ENCODE data around the gene EAF1.
"Not testable (repeated sequence)": the region's sequence is repeated elsewhere in the genome, so short reads cannot be mapped to it uniquely, and the experiment has no call there.

Gene EAF1

DNA sequence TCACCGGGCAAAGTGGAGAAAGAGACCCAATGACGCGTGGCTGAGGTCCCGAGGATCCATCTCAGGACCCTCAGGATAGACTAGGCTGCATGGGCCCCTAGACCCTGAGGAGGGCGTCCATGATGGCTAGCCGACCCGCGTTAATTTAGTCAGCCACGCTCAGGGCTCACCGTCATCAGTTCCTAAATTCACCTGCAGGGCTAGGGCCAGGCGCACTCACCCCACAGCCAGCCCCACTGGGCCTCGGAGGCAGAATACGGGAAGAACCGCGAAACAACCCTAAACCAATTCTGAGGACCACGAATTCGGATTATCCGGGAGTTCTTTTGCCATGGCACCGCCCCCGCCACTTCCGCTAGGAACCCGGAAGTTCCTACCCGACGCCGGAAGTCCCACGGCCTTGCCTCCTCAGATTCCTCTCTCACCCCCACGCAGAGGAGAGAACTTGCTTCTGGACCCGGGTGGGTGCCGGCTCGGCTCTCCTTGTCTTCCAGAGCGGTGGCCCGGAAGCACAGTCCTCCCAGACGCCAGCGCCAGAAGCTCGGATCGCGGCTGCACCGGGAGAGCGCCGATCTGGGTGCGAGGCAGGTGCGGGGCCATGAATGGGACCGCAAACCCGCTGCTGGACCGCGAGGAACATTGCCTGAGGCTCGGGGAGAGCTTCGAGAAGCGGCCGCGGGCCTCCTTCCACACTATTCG is at the start of gene EAF1, which contains the start of gene METTL6:
Gene EAF1 (plus strand): TSS at position 417 of the 699 bp plus-strand sequence. CDS start 182 bp downstream, at position 599.
Gene METTL6 (minus strand): TSS at position 363 of the 699 bp plus-strand sequence. CDS start 1,033 bp downstream, outside the sequence.
- DNase-seq = peak; percentile 82 to 85

DNA sequence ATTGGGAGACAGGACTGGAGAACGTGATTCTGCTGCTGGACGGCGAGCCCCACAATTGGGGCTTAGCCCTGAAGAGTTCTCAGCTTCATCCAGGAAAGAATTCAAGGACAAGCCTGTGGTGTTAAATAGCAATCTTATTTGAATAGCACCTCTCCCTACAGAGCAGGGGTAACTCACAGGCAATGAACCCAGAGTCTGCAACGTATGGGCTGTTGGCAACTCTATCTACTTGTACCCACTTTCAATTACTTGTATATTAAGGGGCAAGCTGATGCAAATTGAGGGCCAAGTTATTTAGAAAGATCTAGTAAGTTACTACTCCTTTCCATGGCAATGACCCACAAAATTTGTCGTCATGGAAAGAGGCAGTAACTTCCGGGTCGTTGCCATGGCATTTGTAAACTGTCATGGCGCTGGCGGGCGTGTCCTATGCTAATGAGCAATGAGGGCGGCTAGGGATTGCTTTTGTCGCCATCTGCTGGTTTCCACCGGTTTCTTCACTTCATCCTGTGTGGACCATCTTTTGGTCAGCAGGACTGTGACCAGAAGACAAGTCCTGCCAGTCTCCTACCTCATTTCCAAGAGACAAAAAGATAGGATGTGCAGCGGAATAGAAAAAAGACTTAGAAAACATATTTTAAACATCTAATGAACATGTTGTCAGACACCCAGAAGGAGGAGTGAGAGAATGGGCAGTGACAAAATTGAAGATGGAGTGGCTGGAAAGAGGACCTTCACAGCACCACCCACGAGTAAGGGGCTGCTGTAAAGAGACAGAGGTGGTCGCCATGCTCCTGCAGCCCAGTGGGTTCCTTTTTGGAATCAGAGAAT is 49.2 kb upstream of the EAF1 start:
- peak; percentile 96 to 97 for DNase-seq

DNA sequence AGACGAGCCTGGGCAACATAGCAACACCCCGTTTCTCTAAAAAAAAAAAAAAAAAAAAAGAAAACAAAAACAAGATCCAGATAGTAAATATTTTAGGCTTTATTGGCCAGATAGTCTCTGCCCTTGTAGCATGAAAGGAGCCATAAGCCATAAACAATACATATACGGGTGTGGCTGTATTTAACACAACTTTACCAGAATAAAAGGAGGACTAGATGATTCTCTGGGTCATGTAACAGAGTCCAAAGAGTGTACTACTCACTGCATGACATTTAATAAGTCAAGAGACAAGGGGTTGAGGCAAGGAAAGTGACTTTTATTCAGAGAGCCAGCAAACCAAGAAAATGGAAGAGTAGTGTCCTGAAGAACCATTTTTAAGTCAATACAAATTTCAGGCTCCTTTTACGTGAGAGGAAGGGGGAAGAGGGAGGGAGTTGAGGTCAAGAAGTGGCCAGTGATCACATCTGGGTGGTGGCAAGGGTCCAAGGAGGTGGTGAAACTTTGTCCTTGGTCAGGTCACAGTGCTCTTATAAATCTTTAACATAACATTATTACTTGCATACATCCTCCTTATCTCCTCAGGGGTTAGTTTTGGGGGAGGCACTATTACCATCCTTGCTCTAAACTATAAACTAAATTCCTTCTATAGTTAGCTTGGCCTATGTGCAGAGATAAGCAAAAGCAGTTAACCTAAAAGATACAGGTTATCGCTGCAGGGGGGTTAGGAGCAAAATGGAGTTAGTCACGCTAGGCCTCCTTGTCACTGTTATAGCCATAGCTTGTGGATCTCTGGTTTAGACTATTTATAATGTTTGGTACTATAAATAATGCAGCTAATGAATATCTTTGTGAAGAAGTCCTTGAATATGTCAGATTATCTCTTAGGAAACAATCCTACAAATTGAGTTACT is 46.2 kb upstream of the EAF1 start:
- no peak for DNase-seq

DNA sequence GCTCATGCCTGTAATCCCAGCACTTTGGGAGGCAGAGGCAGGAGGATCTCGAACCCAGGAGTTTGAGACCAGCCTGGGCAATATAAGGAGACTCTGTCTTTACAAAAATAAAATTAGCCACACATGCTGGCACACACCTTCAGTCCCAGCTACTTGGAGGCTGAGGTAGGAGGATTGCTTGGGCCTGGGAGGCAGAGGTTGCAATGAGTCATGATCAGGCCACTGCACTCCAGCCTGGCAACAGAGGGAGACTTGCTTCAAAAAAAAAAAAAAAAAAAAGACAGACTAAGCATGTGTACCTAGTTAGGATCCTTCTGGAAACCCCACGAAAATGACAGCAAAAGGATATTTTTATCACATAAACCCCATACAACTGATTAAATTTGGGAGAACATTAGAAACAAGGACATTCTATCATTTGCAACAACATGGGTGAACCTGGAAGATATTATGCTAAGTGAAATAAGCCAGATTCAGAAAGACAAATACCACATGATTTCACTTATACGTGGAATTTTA is 44.9 kb upstream of the EAF1 start:
- no peak for DNase-seq

DNA sequence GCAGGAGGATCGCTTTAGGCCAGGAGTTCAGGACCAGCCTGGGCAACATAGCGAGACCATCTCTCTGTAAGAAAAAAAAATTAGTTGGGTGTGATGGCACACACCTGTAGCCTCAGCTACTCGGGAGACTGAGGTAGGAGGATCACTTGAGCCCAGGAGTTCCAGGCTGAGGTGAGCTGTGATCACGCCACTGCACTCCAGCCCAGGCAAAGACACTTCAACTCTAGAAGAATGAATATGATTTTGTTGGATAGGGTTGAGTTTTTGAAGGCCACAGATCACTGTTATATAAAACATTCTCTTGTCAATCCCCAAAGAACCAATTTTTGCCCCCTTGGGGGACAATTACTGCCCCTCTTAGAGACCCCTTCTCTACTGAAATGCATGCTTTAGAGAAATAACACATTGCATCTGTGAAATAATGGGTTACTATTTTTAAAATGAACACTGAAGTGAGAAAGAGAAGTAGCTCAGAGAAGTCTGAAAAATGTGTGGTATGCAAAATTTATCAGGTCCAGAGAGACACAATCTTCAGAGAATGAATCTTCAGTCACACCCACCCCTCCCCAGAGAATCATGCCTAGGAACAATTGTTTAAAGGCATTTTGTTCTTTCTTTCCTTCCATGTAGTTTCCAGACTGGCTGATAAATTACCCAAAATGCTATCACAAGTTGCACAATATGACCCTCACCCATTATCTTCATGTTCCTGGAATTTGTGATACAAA is 42.7 kb upstream of the EAF1 start:
- DNase-seq = no peak

DNA sequence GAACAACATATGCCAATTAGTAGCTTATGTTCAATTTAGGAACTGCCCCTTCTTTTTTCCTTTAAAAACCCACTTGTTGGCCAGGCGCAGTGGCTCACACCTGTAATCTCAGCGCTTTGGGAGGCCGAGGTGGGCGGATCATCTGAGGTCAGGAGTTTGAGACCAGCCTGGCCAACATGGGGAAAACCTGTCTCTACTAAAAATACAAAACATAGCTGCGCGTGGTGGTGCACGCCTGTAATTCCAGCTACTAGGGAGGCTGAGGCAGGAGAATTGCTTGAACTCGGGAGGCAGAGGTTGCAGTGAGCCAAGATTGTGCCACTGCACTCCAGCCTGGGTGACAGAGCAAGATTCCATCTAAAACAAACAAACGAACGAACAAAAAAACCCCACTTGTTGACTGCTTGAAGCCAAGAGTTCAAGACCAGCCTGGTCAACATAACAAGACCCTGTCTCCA is 42.1 kb upstream of the EAF1 start:
- not testable (repeated sequence) for DNase-seq

DNA sequence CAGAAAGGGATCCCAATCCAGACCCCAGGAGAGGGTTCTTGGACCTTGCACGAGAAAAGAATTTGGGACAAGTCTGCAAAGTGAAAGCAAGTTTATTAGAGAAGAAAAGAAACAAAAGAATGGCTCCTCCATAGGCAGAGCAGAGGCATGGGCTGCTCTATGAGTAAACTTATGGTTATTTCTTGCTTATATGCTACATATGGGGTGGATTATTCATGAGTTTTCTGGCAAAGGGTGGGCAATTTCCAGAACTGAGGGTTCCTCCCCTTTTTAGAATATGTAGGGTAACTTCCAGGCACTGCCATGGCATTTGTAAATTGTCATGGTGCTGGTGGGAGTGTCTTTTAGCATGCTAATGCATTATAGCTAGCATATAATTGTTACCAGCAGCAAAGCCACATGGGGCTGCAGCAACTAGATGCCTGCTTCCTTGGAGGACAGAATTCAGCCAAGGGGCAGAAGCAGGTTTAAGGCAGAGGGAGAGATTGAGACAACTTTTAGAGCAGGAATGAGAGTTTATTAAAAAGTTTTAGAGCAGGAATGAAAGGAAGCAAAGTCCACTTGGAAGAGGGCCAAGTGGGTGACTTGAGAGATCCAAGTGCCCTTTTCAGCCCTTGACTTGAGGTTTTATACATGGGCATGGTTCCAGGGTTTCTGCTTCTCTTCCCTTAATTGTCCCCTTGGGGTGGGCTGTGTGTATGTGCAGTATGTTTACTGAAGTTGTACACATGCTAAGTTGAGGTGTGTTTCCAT is 41.3 kb upstream of the EAF1 start:
- DNase-seq = no peak

DNA sequence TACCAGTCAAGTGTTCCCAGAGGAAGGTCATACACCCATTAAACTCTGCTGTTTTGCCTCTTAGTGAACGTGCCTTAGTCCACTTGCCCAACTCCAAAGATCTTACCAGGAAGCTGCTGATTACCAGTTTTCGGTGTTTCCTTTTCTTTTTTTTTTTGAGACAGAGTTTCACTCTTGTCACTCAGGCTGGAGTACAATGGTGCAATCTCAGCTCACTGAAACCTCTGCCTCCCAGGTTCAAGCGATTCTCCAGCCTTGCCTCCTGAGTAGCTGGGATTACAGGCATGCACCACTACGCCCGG is 40.8 kb upstream of the EAF1 start:
- DNase-seq = not testable (repeated sequence)

DNA sequence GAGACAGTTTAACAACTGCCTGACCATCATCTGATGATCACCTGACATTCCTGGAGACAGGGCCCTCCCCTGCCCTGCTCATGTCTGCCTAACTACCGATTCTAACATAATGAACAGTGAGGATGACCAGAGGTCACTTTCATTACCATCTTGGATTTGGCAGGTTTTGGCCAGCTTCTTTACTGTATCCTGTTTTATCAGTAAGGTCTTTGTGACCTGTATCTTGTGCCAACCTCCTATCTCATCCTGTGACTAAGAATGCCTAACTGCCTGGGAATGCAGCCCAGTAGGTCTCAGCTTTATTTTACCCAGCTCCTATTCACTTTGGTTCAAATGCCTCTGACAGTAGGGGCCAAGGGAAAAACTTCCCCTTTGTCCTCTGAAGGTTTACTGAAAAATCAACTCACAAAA is 40.2 kb upstream of the EAF1 start:
- DNase-seq = no peak

DNA sequence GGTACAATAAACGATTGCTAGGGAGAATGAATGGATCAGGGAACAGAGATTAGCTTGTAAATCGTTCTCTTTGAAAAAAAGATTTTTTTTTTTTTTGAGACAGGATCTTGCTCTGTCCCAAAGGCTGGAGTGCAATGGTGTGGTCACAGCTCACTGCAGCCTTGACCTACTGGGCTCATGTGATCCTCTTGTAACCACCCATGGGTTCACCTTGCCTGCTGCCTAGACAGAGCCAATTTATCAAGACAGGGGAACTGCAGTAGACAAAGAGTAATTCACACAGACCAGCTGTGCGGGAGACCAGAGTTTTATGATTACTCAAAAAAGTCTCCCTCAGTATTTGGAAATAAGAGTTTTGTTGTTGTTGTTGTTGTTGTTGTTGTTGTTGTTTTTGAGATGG is 39.7 kb upstream of the EAF1 start:
- no peak for DNase-seq

DNA sequence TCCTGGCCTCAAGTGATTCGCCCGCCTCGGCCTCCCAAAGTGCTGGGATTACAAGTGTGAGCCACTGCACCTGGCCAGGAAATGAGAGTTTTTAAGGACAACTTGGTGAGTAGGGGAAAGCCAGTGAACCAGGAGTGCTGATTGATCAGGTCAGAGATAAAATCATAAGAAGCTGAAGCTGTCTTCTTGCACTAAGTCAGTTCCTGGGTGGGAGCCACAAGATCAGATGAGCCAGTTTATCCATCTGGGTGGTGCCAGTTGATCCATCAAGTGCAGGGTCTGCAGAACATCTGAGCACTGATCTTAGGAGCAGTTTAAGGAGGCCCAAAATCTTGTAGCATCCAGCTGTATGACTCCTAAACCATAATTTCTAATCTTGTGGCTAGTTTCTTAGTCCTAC is 39.1 kb upstream of the EAF1 start:
- not testable (repeated sequence) for DNase-seq

DNA sequence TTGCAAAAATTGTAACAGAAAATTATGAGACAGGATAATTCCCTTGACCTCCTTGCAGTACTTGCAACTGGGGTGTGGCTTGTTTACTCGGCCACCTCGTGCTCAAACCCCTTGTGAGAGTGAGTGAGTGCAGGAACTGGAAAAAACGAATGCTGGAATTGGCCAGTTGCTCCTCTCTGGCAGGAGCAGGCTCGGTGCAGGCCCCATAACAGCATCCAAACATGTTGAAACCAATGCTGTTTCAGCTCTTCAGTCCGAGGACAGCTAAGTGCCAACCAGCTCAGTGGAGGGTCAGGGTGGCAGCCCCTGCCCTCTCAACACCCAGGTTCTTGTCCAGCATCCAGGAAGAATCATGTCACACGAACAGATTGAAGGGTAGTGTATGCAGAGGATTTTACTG is 36.9 kb upstream of the EAF1 start:
- DNase-seq = no peak

DNA sequence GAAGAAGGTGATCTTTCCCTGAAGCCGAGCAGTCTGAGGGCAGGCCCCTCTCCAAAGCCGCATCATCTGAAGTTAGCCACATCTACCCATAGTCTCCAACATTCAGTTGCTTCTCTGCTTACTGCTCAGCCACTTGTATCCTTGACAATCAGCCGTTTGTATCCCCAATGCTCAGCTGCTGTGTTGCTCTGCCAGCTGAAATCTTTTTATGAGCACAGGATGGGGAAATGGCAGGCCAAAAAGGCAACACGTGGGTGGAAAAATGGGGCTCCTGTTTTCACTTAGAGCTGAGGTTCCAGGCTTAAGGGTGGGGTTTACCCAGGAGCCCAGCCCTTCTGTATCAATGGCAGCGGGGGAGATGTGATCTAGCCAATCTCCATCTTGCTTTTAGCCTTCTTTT is 36.4 kb upstream of the EAF1 start:
- no peak for DNase-seq

DNA sequence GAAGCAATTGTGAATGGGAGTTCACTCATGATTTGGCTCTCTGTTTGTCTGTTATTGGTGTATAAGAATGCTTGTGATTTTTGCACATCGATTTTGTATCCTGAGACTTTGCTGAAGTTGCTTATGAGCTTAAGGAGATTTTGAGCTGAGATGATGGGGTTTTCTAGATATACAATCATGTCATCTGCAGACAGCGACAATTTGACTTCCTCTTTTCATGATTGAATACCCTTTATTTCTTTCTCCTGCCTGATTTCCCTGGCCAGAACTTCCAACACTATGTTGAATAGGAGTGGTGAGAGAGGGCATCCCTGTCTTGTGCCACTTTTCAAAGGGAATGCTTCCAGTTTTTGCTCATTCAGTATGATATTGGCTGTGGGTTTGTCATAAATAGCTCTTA is 34.1 kb upstream of the EAF1 start:
- not testable (repeated sequence) for DNase-seq

DNA sequence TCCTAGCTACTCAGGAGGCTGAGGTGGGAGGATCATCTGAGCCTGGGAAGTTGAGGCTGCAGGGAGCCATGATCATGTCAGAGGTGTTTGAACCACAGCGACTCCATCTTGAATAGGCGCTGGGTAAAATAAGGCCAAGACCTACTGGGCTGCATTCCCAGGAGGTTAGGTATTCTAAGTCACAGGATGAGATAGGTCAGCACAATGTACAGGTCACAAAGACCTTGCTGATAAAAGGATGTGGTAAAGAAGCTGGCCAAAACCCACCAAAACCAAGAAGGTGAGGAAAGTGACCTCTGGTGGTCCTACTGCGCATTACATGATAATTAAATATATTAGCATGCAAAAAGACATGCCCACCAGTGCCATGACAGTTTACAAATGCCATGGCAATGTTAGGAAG is 28.7 kb upstream of the EAF1 start:
- peak in 1 of 2 donors; percentile 62 for DNase-seq

DNA sequence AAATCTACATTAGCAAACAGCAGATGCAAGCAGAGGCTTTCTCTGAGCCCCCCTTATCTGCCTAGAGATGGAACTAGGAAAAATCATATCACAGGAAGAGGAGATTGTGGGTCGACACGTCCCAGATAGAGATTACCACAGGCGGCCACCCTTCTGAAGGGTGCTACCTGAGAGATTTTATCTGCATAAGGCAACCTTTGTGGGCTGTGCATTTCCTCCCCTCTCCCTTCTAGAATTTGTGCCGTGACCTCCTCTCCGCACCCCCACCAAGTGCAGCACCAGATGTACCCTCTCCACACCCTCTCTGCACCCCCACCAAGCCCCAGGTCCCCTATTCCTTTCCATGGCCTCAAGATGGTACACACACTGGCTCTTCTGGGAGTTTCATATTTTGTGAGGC is 27.4 kb upstream of the EAF1 start:
- peak in 1 of 2 donors; percentile 21 for DNase-seq

DNA sequence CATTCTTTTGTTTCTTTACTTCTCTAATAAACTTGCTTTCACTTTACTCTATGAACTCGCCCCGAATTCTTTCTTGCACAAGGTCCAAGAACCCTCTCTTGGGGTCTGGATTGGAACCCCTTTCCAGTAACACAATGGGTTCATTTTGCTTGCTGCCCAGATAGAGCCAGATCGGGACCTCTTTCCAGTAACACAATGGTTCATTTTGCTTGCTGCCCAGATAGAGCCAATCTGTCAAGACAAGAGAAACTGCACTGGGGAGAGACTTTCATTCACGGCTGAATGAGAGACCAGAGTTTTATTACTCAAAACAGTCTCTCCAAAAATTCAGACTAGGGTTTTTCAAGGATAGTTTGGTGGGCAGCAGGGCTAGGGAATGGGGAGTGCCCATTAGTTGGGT is 25.5 kb upstream of the EAF1 start:
- DNase-seq = no peak

DNA sequence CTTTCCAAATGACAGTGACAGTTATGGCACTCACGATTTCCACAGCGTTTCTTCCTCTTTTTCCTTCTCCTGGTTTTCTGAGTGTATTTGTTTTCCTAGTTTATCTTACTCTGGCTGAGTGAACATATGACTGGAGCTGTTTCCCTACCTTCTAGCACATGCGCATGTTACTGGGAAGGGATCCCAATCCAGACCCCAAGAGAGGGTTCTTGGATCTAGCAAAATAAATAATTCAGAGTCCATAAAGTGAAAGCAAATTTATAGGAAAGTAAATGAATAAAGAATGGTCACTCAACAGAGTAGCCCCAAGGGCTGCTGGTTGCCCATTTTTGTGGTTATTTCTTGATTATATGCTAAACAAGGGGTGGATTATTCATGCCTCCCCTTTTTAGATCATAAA is 23.9 kb upstream of the EAF1 start:
- DNase-seq = no peak

DNA sequence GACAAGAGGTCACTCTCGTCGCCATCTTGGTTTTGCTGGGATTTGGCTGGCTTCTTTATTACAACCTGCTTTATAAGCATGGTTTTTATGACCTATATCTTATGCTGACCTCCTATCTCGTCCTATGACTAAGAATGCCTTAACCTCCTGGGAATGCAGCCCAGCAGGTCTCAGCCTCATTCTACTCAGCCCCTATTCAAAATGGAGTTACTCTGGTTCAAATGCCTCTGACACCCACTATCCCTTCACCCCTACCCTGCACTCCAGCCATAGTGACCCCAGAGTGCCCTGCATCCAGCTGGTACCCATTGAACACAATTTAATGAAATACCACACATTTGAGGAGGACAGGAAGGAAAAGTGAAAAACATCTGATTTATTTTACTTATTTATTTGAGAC is 23.4 kb upstream of the EAF1 start:
- DNase-seq = no peak

DNA sequence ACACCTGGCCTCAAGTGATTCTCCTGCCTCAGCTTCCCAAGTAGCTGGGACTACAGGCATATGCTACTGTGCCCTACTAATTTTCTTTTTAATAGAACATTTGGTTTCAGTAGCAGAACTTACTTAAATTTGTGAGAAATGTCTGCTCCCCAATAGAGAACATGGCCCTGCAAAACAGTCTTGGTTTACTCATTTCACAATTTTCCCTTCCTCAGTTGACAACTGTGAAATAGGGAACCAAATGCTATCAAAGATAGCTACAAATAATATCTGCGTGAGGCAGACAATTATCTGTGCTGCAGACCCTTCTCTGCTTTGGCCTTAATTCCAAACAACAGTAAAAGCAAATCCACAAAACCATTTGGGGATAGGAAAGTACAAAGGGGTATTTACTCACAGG is 22.6 kb upstream of the EAF1 start:
- no peak for DNase-seq

DNA sequence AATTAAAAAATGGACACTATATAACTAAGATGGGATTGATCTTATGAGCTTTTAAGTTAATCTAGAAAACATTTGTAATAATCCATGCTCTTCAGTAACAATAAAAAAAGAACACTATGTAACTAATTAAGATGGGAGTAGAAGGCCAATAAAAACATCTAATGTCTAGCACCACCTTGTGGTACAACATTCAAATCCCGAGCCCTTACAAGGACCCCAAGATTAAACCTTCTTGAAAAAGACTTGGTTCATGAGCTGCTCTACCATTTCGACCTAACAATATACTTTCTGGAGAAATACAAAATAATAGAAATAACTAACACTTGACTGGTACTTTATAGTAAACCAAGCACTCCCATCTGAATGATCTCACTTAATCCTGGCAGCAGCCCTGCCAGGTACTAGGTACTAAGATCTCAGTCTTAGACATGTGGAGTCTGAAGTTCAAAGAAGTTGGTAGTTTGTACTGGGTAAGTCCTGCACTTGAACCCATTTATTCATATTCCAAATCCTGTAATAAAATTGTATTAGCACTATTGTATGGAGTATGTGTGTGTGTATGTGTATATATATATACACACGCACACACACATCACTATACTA is 21.8 kb upstream of the EAF1 start:
- peak in 1 of 2 donors; percentile 66 for DNase-seq
